Stomach (tissue), 4 donors: ENCODE measurements around the gene CRY2.

Experiments used
- POLR2A ChIP-seq, 4 donors: fragments of 450-650 bp; IDR thresholded peaks; one replicate each; pipeline ENCODE4 v1.6.1; 2016; ENCODE audit warnings: antibody characterized with exemption in 4 of 4, control low read depth in 2 of 4, mild to moderate bottlenecking in 1 of 4, moderate library complexity in 1 of 4
- TF ChIP-seq, protein P1 (sequence below), 7 experiments: fragments of 450-650 bp in 4 of 7; fragments of 200-600 bp in 3 of 7; sonication (generic) in 3 of 7; IDR thresholded peaks; one replicate each; pipeline ENCODE4 v1.5.1; 2016 to 2019; ENCODE audit warnings: antibody characterized with exemption in 7 of 7, control low read depth in 2 of 7, mild to moderate bottlenecking in 1 of 7

DNA sequence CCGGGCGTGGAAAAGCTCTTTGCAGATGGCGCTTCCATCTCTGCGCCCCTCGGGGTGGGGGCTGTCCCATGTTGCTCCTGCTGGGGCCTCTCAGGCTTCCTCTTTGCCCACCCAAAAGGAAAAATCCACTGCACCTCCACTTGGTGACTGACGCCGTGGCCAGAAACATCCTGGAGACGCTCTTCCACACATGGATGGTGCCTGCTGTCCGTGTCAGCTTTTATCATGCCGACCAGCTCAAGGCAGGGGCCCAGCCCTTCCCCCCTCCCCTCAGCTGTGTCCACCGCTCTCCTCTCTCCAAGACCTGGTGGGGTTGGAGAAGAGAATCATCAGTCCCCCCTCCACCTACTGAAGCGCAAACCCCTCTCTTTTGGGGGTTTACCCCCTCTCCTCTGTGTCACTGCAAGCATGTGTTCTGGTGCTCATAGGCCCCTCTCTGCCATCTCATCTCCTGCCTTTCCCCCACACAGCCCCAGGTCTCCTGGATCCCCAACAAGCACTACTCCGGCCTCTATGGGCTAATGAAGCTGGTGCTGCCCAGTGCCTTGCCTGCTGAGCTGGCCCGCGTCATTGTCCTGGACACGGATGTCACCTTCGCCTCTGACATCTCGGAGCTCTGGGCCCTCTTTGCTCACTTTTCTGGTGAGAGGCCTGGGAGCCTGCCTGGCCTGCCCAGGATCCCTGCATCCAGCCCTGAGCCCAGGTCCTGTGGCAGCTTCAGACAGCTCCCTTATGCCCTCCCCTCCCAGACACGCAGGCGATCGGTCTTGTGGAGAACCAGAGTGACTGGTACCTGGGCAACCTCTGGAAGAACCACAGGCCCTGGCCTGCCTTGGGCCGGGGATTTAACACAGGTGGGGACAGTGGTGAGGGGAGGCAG, 77.0 kb downstream of the CRY2 start:
- TF ChIP-seq, protein P1, sequence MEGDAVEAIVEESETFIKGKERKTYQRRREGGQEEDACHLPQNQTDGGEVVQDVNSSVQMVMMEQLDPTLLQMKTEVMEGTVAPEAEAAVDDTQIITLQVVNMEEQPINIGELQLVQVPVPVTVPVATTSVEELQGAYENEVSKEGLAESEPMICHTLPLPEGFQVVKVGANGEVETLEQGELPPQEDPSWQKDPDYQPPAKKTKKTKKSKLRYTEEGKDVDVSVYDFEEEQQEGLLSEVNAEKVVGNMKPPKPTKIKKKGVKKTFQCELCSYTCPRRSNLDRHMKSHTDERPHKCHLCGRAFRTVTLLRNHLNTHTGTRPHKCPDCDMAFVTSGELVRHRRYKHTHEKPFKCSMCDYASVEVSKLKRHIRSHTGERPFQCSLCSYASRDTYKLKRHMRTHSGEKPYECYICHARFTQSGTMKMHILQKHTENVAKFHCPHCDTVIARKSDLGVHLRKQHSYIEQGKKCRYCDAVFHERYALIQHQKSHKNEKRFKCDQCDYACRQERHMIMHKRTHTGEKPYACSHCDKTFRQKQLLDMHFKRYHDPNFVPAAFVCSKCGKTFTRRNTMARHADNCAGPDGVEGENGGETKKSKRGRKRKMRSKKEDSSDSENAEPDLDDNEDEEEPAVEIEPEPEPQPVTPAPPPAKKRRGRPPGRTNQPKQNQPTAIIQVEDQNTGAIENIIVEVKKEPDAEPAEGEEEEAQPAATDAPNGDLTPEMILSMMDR (IDR thresholded peaks at IDR 0.05), result no peak
- TF ChIP-seq POLR2A (IDR thresholded peaks at IDR 0.05), result no peak
